Stimulated activated CD8-positive, alpha-beta memory T cell treated with anti-CD3 and anti-CD28 coated beads, Interleukin-7, amount 100 ng/mL, for 48 hours (primary cell): ENCODE measurements around the gene EVA1B.

Experiments
- DNase-seq, 2 donors: peaks; one replicate each; pipeline ENCODE4 v3.0.0-alpha.2; 2020; ENCODE audit warnings: low read depth in 1 of 2; ENCODE audit errors: extremely low read depth in 1 of 2

EVA1B gene

DNA sequence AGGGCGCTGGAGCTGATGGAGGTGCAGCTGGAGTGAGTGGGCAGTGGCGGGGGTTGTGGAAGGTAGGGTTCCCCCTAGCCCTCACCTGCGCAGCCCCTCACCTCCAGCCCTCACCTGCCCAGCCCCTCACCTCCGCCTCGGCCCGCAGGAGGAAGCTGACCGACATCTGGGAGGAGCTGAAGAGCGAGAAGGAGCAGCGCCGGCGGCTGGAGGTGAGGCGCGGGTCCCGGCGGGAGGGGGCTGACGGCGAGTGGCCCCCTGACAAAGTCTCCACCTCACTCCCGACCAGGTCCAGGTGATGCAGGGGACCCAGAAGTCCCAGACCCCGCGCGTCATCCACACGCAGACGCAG, 2.7 kb downstream of the EVA1B start:
- no peak for DNase-seq

- no peak for DNase-seq
Measured at GRCh38 chr1:36320291-36320761, 3.1 kb downstream of the EVA1B start.

GRCh38 chr1:36309397-36309796, 14.0 kb downstream of the EVA1B start:
- no peak for DNase-seq

- no peak for DNase-seq
Measured at GRCh38 chr1:36307601-36308330, 15.7 kb downstream of the EVA1B start.

GRCh38 chr1:36306902-36307456, 16.5 kb downstream of the EVA1B start:
- peak; percentile 89 for DNase-seq

- peak in 1 of 2 donors; percentile 32 for DNase-seq
Measured at GRCh38 chr1:36306210-36306901, 17.1 kb downstream of the EVA1B start, which contains the start of gene SH3D21. SH3D21 (plus strand) TSS chr1:36306368; CDS start chr1:36306421, 53 bp downstream.

- no peak for DNase-seq
Measured at GRCh38 chr1:36305915-36306209, 17.6 kb downstream of the EVA1B start.

- DNase-seq, result peak in 1 of 2 donors; percentile 57
Measured at GRCh38 chr1:36304970-36305914, 18.2 kb downstream of the EVA1B start.

DNA sequence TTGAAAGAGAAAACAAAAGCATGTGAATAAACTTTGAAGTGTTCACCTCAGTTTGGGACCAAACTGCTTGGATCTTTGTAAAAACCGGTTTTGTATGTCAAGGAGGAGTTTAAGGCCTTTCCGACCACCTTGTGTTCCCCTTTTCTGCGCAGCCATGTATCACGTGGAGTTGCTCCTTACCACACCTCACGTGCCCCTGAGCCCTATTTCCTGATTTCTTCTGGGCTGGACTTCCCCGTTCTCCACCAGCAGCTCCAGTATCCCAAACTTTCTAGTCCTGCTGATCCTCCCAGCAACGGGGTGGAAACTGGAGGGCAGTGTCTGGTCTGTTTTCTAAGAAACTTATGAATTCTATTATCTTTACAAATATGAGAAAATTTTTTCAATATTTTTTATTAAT, 18.9 kb downstream of the EVA1B start:
- DNase-seq, result no peak

DNA sequence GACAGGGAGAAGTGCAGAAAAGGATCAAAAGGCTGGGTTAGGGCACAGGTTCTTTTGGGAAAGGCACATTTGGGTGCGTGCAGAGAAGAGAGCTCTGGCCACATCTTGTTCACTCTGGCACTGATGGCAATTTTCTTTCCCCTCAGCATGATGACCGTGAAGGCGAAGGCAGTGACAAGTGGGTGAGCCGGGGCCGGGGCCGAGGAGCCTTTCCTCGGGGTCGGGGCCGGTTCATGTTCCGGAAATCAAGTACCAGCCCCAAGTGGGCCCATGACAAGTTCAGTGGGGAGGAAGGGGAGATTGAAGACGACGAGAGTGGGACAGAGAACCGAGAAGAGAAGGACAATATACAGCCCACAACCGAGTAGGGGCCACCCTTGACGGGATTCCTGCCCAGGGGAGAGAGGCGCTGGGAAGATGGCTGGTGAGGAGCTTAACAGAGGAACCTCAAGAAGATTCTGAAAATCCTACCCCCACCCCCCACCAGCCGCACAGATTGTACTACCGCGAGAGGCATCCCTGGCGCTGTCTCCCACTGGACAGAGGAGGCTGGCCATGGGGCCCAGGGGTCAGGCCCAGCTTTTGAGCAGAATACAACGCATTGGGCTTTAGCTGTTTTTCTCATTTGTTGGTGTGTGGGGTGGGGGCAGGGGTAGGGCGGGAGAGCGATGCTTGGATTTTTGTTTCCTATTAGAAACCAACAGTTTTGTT, 19.6 kb downstream of the EVA1B start:
- DNase-seq, result no peak

GRCh38 chr1:36303244-36303643, 20.2 kb downstream of the EVA1B start:
- no peak for DNase-seq

GRCh38 chr1:36301220-36301619, 22.2 kb downstream of the EVA1B start:
- DNase-seq, result no peak

DNA sequence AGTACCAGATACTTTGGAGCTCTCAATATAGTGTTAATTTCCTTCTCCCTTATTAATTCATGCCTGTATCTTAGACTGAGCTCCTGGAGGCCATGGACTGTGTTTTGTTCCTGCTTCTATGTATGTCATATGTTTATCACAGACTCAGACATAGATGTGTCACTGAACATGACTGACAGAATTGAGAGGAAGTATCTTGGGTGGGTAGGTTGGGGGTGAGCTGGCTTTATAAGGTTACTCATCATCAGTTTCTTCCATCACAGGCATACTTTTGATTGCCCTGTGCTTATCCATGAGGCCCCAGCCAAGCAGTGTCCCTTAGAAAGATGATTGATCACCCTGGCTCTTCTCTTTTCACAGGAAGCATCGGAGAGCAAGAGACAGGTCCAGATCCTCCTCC, 22.9 kb downstream of the EVA1B start:
- no peak for DNase-seq

DNA sequence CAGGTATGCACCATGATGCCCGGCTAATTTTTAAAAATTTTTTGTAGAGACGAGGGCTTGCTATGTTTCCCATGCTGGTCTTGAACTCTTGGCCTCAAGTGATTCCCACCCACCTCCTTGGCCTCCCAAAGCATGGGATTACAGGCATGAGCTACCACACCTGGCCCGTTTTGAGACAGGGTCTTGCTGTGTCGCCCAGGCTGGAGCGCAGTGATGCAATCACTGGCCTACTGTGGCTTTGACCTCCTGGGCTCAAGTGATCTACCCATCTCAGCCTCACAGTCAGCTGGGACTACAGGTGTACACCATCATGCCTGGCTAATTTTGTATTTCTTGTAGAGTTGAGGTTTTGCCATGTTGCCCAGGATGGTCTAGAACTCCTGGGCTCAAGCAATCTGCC, 24.8 kb downstream of the EVA1B start:
- no peak for DNase-seq

DNA sequence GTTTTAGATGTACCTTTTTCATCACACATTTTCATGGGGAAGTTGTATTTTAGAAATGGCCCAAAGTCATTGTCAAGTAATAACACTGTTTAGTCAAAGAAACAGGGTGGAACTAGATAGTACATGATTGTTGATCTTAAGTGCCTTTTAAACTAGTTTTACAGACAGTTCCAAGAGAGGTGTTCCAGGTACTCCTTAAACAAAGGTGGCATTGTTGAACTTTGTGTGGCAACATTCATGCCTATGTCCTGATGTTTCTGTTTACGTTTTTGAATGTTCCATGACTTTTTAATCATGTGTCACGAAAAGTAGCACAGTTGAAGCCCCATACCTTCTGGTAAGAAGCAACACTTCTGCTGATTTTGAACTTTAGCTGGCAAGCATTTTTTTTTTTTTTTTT, 26.4 kb downstream of the EVA1B start:
- DNase-seq, result no peak

DNA sequence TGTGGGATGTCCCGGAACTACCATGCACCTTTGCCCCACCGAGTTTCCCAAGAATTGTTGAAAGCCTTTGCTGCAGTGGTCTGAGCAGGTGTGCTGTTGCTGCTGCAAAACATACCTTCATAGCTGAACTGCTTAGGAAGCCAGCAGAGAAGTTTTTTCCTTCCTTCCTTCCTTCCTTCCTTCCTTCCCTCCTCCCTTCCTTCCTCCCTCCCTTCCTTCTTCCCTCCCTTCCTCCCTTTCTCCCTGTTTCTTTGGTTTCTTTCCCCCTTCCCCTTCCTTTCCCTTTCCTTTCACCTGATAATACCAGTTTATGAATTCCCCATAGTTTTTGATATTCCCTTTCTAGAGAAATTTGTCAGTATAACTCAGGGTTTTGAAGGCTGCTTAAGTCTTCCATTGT, 28.1 kb downstream of the EVA1B start:
- no peak for DNase-seq

DNA sequence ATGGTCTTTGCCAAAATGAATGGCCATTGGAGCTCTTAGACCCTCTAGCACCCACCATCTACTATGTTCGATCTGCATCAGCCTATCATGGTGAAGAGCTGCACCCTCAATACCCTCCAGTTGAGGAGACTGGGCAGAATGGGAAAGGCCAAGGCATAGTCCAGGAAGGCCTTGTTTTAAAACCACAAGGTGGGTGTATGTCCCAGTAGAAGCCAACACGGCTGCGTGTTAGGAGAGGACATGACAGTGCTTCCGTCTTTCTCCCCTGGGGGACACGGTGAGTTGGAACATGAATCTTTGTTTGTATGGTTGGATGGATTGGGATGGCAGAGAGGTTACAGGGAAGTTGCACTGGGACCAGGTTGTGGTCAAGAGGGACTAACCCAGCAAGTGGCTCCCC, 35.9 kb downstream of the EVA1B start:
- DNase-seq, result no peak

- DNase-seq, result no peak
Measured at GRCh38 chr1:36286802-36287201, 36.6 kb downstream of the EVA1B start.

GRCh38 chr1:36285443-36286101, 37.9 kb downstream of the EVA1B start:
- peak in 1 of 2 donors; percentile 32 for DNase-seq

- DNase-seq, result no peak
Measured at GRCh38 chr1:36284517-36284916, 38.9 kb downstream of the EVA1B start.
